Activated CD8-positive, alpha-beta memory T cell treated with anti-CD3 and anti-CD28 coated beads, Interleukin-2, amount 10 ng/mL, durations not matched to agents 7 days and 5 days (primary cell): ENCODE measurements around the gene NFAT5. TPM values are rescaled to one million over a fixed set of nuclear protein-coding genes. Genes with fewer than 3 reads are reported as not detected.
A peak's percentile ranks its signal among the peaks of the same experiment; 100 is the strongest.

Source experiments
- ATAC-seq: fragments of 150-1000 bp; cut with Tn5 transposase; one replicate; pipeline ENCODE4 v1.10.0; 2021; ENCODE audit warnings: moderate library complexity
- CTCF ChIA-PET: fragments of 350-600 bp; sonication (Branson Sonifier 250); formaldehyde crosslinking; loops from one replicate; lab custom pipeline; 2021; ENCODE audit warnings: antibody characterized with exemption; lab: Charles Lee
- DNase-seq: peaks from one replicate; pipeline ENCODE4 v3.0.0-alpha.2; 2020
- H3K27ac Mint-ChIP-seq: one replicate; pipeline ENCODE4 v1.8.0; 2021; ENCODE audit warnings: mild to moderate bottlenecking, mixed read lengths
- H3K27me3 Mint-ChIP-seq: one replicate; pipeline ENCODE4 v1.8.0; 2021; ENCODE audit warnings: mixed read lengths
- H3K36me3 Mint-ChIP-seq: one replicate; pipeline ENCODE4 v1.8.0; 2021; ENCODE audit warnings: mild to moderate bottlenecking, mixed read lengths
- H3K4me1 Mint-ChIP-seq: one replicate; pipeline ENCODE4 v1.8.0; 2021; ENCODE audit warnings: mixed read lengths
- H3K4me3 Mint-ChIP-seq: one replicate; pipeline ENCODE4 v1.8.0; 2021; ENCODE audit warnings: mild to moderate bottlenecking, moderate library complexity, mixed read lengths
- H3K9me3 Mint-ChIP-seq: one replicate; pipeline ENCODE4 v1.8.0; 2022; ENCODE audit warnings: low read depth, mixed read lengths
- microRNA-seq: library from miRNA; unstranded; fragments of <30 nt; microRNA quantifications from one replicate; pipeline ENCODE4 v1.2.0, GENCODE V29; 2022
- total RNA-seq, 2 experiments: library from RNA; stranded (reverse); gene quantifications; one replicate each; pipeline ENCODE4 v1.2.3, GENCODE V29; 2021

NFAT5 gene
- total RNA-seq, 2 experiments from 2014 or later = 28.7 to 36.8 TPM

GRCh38 chr16:69741951-69742904 is 176.5 kb downstream of the NFAT5 start:
- Mint-ChIP-seq H3K9me3 (no peaks in the 10 kb centered on the region), H3K27me3 (no peaks in the 10 kb centered on the region), H3K4me3 (no peak overlapping the region), H3K4me1 (no peaks in the 10 kb centered on the region), H3K36me3 (peaks cover 49% of the 10 kb centered on the region), H3K27ac (no peak overlapping the region)
- no peak for DNase-seq
- CTCF ChIA-PET = interaction anchor here (1.0 kb wide), 2 partner anchors 12 to 33 kb away, joined by 3 read pairs; partner anchors contain the start of gene NOB1
- no peak for ATAC-seq

GRCh38 chr16:69744363-69745231 is 178.8 kb downstream of the NFAT5 start:
- DNase-seq = no peak
- CTCF ChIA-PET = interaction anchor here (2.8 kb wide), 1 partner anchor 10 kb away, joined by 8 read pairs; the partner anchor contains the start of gene NOB1
- Mint-ChIP-seq H3K27me3 (no peaks in the 10 kb centered on the region), H3K27ac (no peak overlapping the region), H3K9me3 (no peaks in the 10 kb centered on the region), H3K4me3 (no peak overlapping the region), H3K4me1 (peaks cover 2% of the 10 kb centered on the region), H3K36me3 (peaks cover 70% of the 10 kb centered on the region)
- ATAC-seq = no peak

- CTCF ChIA-PET = interaction anchor here (2.8 kb wide), 1 partner anchor 9 kb away, joined by 8 read pairs; the partner anchor contains the start of gene NOB1
- peaks cover 68% of the 10 kb centered on the region for H3K36me3 Mint-ChIP-seq
- DNase-seq (no peak), ATAC-seq (no peak)
- peaks cover 2% of the 10 kb centered on the region for H3K4me1 Mint-ChIP-seq
- no peak overlapping the region for H3K4me3 Mint-ChIP-seq
- no peaks in the 10 kb centered on the region for H3K9me3 Mint-ChIP-seq
- no peak overlapping the region for H3K27ac Mint-ChIP-seq
- no peaks in the 10 kb centered on the region for H3K27me3 Mint-ChIP-seq
Measured at GRCh38 chr16:69745232-69745612, 179.5 kb downstream of the NFAT5 start.

GRCh38 chr16:69745959-69746358 is 180.2 kb downstream of the NFAT5 start:
- Mint-ChIP-seq H3K36me3 (peaks cover 70% of the 10 kb centered on the region), H3K9me3 (no peaks in the 10 kb centered on the region), H3K27me3 (no peaks in the 10 kb centered on the region), H3K4me3 (no peak overlapping the region), H3K4me1 (peaks cover 2% of the 10 kb centered on the region), H3K27ac (no peak overlapping the region)
- DNase-seq (no peak), ATAC-seq (no peak)
- CTCF ChIA-PET = interaction anchor here (2.8 kb wide), 1 partner anchor 9 kb away, joined by 8 read pairs; the partner anchor contains the start of gene NOB1

- no peaks in the 10 kb centered on the region for H3K9me3 Mint-ChIP-seq
- DNase-seq = no peak
- peaks cover 7% of the 10 kb centered on the region for H3K4me1 Mint-ChIP-seq
- no peak overlapping the region for H3K27ac Mint-ChIP-seq
- H3K36me3 Mint-ChIP-seq = peaks cover 72% of the 10 kb centered on the region
- ATAC-seq = no peak
- CTCF ChIA-PET = interaction anchor here (2.8 kb wide), 1 partner anchor 7 kb away, joined by 8 read pairs; the partner anchor contains the start of gene NOB1
- H3K27me3 Mint-ChIP-seq = no peaks in the 10 kb centered on the region
- H3K4me3 Mint-ChIP-seq = no peak overlapping the region
Measured at GRCh38 chr16:69747115-69747514, 181.3 kb downstream of the NFAT5 start.

- Mint-ChIP-seq H3K27ac (no peak overlapping the region), H3K4me3 (no peak overlapping the region)
- CTCF ChIA-PET = interaction anchor here (0.6 to 1.9 kb wide), 3 partner anchors 25 to 353 kb away, joined by 3 to 4 read pairs (median 3); no protein-coding TSS in a partner anchor
Measured at GRCh38 chr16:69748694-69749345, 183.1 kb downstream of the NFAT5 start.

GRCh38 chr16:69754143-69754468 is 188.3 kb downstream of the NFAT5 start:
- Mint-ChIP-seq H3K9me3 (no peaks in the 10 kb centered on the region), H3K36me3 (peaks cover 29% of the 10 kb centered on the region), H3K4me3 (peak overlapping the region; percentile 100)

More at GRCh38 chr16:69748694-69749345, 183.1 kb downstream of the NFAT5 start:
- peaks cover 22% of the 10 kb centered on the region for H3K4me1 Mint-ChIP-seq
- H3K9me3 Mint-ChIP-seq = no peaks in the 10 kb centered on the region
- ATAC-seq (no peak), DNase-seq (no peak)
- H3K36me3 Mint-ChIP-seq = peaks cover 64% of the 10 kb centered on the region
- no peaks in the 10 kb centered on the region for H3K27me3 Mint-ChIP-seq

More at GRCh38 chr16:69754143-69754468, 188.3 kb downstream of the NFAT5 start:
- CTCF ChIA-PET = interaction anchor here (0.8 to 5.6 kb wide), 25 partner anchors 8 to 413 kb away, joined by 3 to 84 read pairs (median 6); partner anchors contain the start of gene NQO1
- Mint-ChIP-seq H3K27me3 (no peaks in the 10 kb centered on the region), H3K4me1 (peaks cover 32% of the 10 kb centered on the region), H3K27ac (peak overlapping the region; percentile 97)
- ATAC-seq (no peak), DNase-seq (no peak)

Small RNAs within 50 kb of the gene (microRNA-seq; reads per million reads assigned to microRNA genes)
- 3.0 reads per million for gene MIR1538

Other genes with a start within 250 kb of the NFAT5 start
- 10 to 100 TPM; 18.3 to 21.3 TPM for gene PDF, start 235.4 kb upstream of the NFAT5 start, total RNA-seq
- gene COG8, start 226.4 kb upstream of the NFAT5 start, total RNA-seq = 10 to 100 TPM; 27.6 to 32.7 TPM
- gene NIP7, start 226.2 kb upstream of the NFAT5 start, total RNA-seq = 10 to 100 TPM; 36.2 to 48.8 TPM
- gene TMED6, start 214.2 kb upstream of the NFAT5 start, total RNA-seq = 1 to 10 TPM; 1.5 TPM
- 10 to 100 TPM; 48.7 to 58.2 TPM for gene TERF2, start 180.0 kb upstream of the NFAT5 start, total RNA-seq
- gene CYB5B, start 141.3 kb upstream of the NFAT5 start, total RNA-seq = 100 to 1,000 TPM; 149 to 189 TPM
- gene NQO1, start 160.6 kb downstream of the NFAT5 start, total RNA-seq = 10 to 100 TPM; 22.6 to 27.2 TPM
- gene NOB1, start 189.0 kb downstream of the NFAT5 start, total RNA-seq = 10 to 100 TPM; 61.4 to 84.2 TPM
- gene WWP2, start 196.4 kb downstream of the NFAT5 start, total RNA-seq = 10 to 100 TPM; 56.8 to 58.8 TPM